Glomerular endothelial cell (primary cell): ENCODE measurements around the gene DUSP28. TPM values are rescaled to one million over a fixed set of nuclear protein-coding genes. Genes with fewer than 3 reads are reported as not detected.

Experiments
- DNase-seq: peaks from one replicate; pipeline ENCODE4 v3.0.0-alpha.2; 2011; ENCODE audit warnings: low read depth, low spot score; ENCODE audit errors: extremely low read depth
- total RNA-seq: library from RNA; depleted of rRNA; stranded (reverse); fragments of >200 nt; gene quantifications from 2 replicates; pipeline ENCODE4 v1.2.3, GENCODE V29; 2015

The DUSP28 gene
- total RNA-seq, 1 donor from 2014 or later: 1.8 TPM

DNA sequence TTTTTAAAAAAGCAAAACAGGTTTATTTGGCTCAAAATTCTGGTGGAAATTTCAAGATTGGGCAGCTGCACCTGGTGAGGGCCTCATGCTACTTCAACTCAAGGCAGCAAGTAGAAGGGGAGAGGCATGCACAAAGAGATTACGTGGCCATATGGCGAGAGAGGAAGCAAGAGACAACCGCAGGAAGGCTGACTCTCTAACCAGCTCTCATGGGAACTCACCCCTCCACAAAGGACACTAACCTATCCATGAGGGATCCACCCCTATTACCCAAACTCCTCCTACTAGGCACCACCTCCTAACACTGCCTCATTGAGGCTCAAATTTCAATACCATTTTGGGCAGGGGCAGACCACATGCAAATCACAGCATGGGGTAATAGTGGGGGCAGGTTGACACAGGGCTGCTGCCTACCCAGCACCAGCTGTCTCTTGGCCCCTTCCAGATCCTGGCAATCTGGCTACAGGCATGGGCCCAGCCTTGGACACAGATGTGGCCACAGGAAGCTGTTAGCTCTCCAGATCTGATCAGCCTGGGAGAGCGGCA lies 24.4 kb downstream of the DUSP28 start:
- no peak for DNase-seq

- no peak for DNase-seq
Measured at GRCh38 chr2:240585101-240585500, 24.9 kb downstream of the DUSP28 start.

GRCh38 chr2:240585681-240586197 lies 25.6 kb downstream of the DUSP28 start:
- no peak for DNase-seq

DNA sequence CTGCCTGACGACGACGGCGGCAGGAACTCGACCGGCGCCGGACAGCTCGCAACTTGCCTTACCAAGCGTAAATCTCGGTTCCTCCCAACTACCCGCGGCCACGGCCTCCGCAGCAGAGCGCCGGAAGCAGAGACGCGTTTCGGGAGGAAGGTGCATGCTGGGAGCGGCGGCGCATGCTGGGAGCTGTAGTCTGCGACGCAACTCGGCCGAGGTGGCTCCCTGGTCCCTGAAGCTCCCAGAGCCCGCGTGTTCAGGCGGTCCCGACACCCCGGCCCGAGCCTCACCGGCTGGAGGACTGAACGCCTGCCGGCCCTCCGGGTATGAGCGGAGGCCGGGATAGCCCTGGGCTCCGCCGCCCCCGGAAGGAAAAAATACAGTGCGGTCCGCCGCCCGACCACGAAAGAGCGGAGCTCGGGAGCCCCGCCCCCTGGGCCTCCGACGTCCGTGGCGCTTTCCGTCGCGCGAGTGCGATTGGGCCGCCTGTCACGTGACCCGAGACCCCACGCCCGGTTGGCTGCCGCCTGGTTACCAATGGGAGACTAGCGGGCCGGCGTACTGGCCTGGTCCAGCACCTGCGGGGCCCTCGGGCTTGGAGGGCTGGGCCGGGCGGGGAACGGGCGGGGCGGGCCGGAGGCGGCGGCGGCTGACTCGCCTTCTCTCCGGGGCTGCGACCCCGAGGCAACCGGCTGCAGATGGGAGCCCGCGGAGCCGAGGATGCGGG lies 26.2 kb downstream of the DUSP28 start, which contains the start of gene CAPN10:
Gene CAPN10 (plus strand): TSS at position 537 of the 721 bp plus-strand sequence. CDS start 178 bp downstream, at position 715.
- no peak for DNase-seq

GRCh38 chr2:240586919-240587800 lies 27.0 kb downstream of the DUSP28 start:
- no peak for DNase-seq

- no peak for DNase-seq
Measured at GRCh38 chr2:240588006-240588655, 28.0 kb downstream of the DUSP28 start.

DNA sequence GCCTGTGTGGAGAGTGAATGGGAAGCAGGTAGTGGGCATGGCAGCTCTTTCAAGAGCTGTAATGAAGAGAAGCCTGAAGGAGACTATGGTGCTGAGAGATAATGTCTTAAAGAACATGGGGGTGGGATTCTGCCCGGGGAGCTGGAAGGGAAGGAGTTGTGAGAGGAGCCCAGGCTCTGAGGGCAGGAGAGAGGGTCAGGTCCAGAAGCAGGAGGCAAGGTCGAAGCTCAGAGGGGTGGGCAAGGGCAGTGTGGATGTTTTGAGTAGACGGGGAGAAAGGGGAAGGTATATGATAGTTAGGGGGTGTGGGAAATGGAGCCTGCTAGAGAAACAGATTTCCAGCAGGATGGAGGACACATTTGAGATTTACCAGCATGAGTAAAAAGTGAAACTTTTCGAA lies 28.5 kb downstream of the DUSP28 start:
- no peak for DNase-seq

GRCh38 chr2:240589375-240589774 lies 29.2 kb downstream of the DUSP28 start:
- DNase-seq: no peak

DNA sequence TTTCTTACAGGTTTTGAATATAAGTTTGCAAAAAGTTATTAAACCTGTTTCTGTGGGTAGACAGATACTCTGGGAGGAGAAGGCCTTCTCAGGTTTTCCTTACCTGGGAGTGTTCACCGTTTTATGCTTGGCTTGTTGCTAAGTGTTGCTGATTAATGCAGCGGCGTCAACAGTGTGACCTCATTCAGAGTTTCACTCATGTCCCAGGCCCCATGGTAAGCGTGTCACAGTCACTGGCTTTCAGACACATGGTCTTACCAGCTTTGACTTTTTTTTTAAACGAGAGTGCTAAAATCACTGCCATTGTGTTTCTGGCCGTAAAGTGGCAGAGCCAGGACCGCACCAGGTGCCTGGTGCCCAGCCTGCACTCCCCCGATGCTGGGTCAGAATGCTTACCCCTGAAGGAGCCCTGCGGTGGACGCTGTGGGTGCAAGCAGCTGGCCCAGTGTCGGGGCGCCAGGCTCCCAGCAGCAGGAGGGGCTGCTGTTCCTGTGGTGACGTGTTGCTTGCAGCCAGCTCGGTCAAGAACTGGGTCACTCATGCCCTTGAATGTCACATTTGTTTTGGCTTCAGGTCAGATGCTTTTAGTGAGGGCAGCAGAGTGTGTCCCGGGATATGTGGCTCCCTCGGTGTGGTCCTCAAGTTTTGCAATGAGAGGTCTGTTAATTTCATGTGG lies 29.8 kb downstream of the DUSP28 start:
- DNase-seq: no peak

DNA sequence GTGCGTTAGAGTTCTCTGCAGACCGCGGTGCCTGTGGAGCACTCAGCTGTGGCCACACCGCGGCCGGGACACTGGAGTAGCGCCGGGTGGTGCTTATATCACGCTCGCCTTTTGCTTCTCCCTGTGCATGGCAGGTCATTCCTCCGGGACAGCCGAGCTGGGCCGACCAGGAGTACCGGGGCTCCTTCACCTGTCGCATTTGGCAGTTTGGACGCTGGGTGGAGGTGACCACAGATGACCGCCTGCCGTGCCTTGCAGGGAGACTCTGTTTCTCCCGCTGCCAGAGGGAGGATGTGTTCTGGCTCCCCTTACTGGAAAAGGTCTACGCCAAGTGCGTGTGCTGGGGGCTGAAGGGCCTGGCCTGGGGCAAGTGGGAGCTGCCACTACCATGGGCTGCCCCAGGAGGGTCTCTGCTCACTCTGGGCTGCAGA lies 30.5 kb downstream of the DUSP28 start:
- no peak for DNase-seq

- no peak for DNase-seq
Measured at GRCh38 chr2:240591226-240591625, 31.1 kb downstream of the DUSP28 start.

DNA sequence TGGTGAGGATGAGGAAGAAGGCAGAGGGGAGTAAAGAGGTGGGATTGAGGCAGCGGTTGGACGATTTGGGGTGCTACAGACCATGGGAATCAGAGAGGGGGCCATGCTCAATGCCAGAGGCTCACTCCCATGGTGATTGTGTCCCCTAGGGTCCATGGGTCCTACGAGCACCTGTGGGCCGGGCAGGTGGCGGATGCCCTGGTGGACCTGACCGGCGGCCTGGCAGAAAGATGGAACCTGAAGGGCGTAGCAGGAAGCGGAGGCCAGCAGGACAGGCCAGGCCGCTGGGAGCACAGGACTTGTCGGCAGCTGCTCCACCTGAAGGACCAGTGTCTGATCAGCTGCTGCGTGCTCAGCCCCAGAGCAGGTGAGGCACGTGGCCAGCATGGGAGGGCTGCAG lies 31.6 kb downstream of the DUSP28 start:
- DNase-seq: no peak

DNA sequence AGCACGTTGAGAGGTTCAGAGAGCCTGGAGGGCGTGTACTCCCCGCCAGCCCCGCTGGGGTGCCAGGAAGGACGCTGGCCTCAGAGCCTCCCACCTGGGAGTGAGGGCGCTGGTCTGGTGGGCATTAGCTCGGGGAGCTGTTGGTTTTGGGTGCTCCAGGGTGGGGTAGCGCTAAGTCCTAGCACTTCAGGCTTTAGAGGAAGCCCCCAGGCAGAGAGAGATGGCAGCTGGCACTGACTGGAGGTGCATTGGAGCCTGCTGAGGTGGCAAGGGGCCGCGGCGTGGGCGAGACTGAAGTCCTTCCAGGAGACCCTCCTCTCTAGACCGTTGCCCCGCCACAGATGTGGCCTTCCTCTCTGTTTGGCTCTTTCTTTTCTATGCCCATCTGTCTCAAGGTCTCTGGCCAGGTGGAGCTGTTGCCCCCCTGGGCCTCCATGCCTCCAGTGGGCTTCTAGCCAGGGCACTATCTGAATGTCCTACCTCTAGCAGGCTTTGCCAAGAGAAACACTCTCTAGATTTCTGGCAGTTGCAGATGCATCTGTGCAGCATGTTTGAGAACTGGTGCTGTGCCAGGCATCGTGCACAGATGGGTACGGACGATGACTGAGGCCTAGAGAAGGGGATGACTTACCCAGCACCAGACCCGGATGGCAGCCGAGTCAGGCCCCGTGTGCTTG lies 33.0 kb downstream of the DUSP28 start:
- no peak for DNase-seq

DNA sequence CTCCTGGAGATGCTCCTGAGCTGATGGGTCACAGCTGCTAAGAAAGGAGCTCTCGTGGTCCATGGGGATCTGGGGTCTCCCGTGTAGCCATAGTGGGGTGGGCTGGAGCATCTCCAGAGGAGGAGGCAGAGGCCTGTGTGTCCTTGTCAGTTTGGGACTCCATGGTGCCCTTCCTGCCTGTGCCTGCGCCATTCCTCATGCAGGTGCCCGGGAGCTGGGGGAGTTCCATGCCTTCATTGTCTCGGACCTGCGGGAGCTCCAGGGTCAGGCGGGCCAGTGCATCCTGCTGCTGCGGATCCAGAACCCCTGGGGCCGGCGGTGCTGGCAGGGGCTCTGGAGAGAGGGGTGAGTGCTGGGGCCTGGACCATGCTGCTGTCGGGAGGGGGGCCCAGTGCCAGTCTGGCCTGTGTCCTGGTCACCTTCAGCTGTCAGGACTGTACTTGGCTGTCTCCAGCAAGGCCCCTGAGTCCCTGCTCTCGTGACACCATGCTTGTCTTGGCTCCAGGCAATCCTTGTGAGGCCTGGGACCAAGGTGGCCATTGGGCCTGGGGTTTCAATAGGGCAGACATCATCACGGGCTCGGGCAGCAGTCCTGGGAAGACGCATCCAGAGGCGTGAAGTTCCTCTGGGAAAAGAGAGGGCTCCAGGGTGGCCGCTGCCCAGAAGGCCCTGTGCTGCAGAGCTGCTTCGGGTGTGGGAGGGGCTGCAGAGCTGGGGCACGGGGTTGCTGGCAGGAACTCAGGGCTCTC lies 33.7 kb downstream of the DUSP28 start:
- DNase-seq: no peak

DNA sequence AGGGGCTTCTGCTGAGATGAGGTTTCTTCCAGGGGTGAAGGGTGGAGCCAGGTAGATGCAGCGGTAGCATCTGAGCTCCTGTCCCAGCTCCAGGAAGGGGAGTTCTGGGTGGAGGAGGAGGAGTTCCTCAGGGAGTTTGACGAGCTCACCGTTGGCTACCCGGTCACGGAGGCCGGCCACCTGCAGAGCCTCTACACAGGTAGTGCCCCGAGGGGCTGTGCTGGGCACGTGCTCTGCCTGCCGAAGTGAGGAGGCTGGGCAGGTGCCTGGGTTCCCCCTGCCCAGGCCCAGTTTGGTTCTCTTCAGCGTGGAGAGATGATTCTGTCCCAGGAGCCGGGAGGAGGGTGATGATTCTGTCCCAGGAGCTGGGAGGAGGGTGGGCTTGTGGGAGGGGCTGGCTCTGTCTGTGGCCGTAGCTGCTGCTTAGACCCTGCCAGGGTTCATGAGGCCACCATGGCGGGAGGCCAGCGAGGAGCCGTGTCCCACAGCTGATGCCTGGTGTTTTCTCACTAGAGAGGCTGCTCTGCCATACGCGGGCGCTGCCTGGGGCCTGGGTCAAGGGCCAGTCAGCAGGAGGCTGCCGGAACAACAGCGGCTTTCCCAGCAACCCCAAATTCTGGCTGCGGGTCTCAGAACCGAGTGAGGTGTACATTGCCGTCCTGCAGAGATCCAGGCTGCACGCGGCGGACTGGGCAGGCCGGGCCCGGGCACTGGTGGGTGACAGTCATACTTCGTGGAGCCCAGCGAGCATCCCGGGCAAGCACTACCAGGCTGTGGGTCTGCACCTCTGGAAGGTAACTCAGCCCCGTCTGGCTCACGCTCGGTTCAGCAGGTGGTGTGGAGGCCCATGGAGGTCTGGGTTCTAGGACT lies 34.6 kb downstream of the DUSP28 start:
- no peak for DNase-seq

GRCh38 chr2:240595381-240596079 lies 35.4 kb downstream of the DUSP28 start:
- DNase-seq: no peak

DNA sequence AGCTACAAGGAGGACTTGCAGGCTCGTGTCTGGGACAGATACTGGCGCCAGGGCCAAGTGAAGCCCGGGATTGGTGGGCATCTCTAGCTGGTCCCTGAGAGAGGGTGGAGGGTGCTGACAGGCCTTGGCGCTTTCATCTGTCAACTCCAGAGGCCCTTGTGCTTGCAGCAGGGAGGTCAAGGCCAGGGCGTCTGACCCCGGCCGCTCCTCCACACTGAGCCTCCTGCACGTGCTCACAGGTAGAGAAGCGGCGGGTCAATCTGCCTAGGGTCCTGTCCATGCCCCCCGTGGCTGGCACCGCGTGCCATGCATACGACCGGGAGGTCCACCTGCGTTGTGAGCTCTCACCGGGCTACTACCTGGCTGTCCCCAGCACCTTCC lies 35.9 kb downstream of the DUSP28 start:
- DNase-seq: no peak
